H1 (cell line): ENCODE measurements around the gene PITPNB. TPM values are rescaled to one million over a fixed set of nuclear protein-coding genes. Genes with fewer than 3 reads are reported as not detected.

Experiments used
- BRCA1 ChIP-seq: IDR thresholded peaks from 2 replicates; pipeline ENCODE4 v1.6.1; 2012; ENCODE audit warnings: low read depth, low read length, improper control_type of control experiment
- polyA plus RNA-seq, 7 experiments: library from polyadenylated mRNA; depleted of rRNA in 3 of 7; stranded (reverse) in 5 of 7; unstranded in 2 of 7; fragments of >200 nt in 5 of 7; fragments of 200-250 nt in 2 of 7; gene quantifications; 1 replicate in 5 of 7; 2 replicates in 1 of 7; 4 replicates in 1 of 7; pipeline versions ENCODE4 v1.2.1 to v1.2.3, GENCODE V29; 2011 to 2013; ENCODE audit warnings: missing spikeins in 2 of 7, mixed read lengths in 2 of 7
- total RNA-seq: library from RNA; stranded (reverse); fragmentation: NEBNext Ultra II Directional; extraction: Animal tissue kit (Norgen Biotek cat#: 25700); gene quantifications from 2 replicates; pipeline ENCODE4 v1.2.1, GENCODE V29; 2021
- TF ChIP-seq, protein P1 (sequence below): fragments of 300-600 bp; sonication (generic); IDR thresholded peaks from 2 replicates; pipeline ENCODE4 v1.7.1; 2012; ENCODE audit warnings: low read length, moderate library complexity, mild to moderate bottlenecking, inconsistent platforms; ENCODE audit not compliant: insufficient replicate concordance

The PITPNB gene
- total and polyA plus RNA-seq, 2 of the 8 experiments (the other 6 are each of a cell fraction or from before 2014, with no cell fraction given), result 24.6 to 89.3 TPM

- TF ChIP-seq, protein P1, sequence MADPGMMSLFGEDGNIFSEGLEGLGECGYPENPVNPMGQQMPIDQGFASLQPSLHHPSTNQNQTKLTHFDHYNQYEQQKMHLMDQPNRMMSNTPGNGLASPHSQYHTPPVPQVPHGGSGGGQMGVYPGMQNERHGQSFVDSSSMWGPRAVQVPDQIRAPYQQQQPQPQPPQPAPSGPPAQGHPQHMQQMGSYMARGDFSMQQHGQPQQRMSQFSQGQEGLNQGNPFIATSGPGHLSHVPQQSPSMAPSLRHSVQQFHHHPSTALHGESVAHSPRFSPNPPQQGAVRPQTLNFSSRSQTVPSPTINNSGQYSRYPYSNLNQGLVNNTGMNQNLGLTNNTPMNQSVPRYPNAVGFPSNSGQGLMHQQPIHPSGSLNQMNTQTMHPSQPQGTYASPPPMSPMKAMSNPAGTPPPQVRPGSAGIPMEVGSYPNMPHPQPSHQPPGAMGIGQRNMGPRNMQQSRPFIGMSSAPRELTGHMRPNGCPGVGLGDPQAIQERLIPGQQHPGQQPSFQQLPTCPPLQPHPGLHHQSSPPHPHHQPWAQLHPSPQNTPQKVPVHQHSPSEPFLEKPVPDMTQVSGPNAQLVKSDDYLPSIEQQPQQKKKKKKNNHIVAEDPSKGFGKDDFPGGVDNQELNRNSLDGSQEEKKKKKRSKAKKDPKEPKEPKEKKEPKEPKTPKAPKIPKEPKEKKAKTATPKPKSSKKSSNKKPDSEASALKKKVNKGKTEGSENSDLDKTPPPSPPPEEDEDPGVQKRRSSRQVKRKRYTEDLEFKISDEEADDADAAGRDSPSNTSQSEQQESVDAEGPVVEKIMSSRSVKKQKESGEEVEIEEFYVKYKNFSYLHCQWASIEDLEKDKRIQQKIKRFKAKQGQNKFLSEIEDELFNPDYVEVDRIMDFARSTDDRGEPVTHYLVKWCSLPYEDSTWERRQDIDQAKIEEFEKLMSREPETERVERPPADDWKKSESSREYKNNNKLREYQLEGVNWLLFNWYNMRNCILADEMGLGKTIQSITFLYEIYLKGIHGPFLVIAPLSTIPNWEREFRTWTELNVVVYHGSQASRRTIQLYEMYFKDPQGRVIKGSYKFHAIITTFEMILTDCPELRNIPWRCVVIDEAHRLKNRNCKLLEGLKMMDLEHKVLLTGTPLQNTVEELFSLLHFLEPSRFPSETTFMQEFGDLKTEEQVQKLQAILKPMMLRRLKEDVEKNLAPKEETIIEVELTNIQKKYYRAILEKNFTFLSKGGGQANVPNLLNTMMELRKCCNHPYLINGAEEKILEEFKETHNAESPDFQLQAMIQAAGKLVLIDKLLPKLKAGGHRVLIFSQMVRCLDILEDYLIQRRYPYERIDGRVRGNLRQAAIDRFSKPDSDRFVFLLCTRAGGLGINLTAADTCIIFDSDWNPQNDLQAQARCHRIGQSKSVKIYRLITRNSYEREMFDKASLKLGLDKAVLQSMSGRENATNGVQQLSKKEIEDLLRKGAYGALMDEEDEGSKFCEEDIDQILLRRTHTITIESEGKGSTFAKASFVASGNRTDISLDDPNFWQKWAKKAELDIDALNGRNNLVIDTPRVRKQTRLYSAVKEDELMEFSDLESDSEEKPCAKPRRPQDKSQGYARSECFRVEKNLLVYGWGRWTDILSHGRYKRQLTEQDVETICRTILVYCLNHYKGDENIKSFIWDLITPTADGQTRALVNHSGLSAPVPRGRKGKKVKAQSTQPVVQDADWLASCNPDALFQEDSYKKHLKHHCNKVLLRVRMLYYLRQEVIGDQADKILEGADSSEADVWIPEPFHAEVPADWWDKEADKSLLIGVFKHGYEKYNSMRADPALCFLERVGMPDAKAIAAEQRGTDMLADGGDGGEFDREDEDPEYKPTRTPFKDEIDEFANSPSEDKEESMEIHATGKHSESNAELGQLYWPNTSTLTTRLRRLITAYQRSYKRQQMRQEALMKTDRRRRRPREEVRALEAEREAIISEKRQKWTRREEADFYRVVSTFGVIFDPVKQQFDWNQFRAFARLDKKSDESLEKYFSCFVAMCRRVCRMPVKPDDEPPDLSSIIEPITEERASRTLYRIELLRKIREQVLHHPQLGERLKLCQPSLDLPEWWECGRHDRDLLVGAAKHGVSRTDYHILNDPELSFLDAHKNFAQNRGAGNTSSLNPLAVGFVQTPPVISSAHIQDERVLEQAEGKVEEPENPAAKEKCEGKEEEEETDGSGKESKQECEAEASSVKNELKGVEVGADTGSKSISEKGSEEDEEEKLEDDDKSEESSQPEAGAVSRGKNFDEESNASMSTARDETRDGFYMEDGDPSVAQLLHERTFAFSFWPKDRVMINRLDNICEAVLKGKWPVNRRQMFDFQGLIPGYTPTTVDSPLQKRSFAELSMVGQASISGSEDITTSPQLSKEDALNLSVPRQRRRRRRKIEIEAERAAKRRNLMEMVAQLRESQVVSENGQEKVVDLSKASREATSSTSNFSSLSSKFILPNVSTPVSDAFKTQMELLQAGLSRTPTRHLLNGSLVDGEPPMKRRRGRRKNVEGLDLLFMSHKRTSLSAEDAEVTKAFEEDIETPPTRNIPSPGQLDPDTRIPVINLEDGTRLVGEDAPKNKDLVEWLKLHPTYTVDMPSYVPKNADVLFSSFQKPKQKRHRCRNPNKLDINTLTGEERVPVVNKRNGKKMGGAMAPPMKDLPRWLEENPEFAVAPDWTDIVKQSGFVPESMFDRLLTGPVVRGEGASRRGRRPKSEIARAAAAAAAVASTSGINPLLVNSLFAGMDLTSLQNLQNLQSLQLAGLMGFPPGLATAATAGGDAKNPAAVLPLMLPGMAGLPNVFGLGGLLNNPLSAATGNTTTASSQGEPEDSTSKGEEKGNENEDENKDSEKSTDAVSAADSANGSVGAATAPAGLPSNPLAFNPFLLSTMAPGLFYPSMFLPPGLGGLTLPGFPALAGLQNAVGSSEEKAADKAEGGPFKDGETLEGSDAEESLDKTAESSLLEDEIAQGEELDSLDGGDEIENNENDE, result no peak
- TF ChIP-seq BRCA1, result no peak
Observed at GRCh38 chr22:27866135-27867084, 52.6 kb downstream of the PITPNB start (continued).
